HG02938 (cell line): ENCODE data around the gene VSIR.

Experiments
- ATAC-seq: cut with Tn5 transposase; IDR thresholded peaks from one replicate; pipeline ENCODE4 v1.9.1; 2021; ENCODE audit warnings: mild to moderate bottlenecking, moderate library complexity; ENCODE audit not compliant: unreplicated experiment

VSIR gene

DNA sequence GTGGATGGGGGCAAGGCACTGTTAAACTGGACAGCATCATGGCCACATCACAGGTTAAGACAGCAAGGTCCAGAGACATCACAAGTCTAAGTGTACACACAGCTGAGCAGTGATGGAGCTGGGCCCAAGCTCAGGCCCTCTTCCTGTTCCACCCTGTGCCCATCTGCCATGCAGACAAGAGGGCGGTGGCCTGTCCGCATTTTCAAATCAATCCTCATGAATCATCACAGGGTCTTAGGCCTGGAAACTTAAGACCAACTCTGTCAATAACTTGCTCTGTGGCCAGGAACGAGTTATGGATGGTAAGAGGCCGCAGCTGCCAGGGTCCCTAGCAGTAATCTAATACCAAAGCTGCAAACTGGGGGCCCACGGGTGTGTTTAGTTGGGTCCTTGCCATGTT, 56.9 kb downstream of the VSIR start:
- no peak for ATAC-seq

DNA sequence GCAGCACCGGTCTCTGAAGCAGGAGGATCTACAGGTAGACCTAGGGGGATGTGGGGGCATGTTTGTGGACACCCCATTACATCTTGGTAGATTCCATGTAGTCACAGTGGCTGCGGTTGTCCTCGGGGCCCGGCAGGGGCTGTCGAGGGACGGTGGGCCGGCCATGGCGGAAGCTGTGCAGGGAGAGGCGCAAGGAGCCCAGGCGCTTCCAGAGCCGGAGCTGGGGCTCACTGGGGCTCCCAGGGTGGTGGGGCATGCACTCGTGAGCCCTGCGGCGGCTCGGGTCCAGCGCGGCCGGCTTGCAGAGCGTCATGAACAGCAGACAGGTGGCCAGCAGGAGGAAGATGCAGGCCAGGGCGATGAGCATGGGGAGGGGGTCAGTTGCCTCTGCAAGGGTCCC, 57.5 kb downstream of the VSIR start:
- ATAC-seq = no peak

DNA sequence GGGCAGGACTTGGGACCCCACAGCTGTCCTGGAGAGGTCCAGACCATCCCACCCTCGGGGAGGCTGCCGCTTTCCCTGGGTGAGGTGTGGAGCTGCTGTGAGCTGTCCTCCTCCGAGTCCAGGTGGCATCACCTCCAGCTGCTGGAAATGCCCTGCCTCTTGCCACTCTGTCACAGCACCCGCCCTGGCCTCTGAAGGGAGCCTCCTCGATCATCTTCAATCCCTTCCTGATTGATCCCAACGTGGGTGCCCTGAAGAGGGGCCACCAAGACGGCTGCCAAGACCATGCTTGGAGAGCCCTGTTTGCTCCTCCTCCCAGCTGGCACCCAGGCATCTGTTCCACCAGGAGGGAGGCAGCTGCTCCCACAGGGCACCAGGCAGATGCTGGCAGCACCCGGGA, 58.3 kb downstream of the VSIR start:
- ATAC-seq = no peak

GRCh38 chr10:71714592-71714991, 58.7 kb downstream of the VSIR start:
- ATAC-seq = no peak

DNA sequence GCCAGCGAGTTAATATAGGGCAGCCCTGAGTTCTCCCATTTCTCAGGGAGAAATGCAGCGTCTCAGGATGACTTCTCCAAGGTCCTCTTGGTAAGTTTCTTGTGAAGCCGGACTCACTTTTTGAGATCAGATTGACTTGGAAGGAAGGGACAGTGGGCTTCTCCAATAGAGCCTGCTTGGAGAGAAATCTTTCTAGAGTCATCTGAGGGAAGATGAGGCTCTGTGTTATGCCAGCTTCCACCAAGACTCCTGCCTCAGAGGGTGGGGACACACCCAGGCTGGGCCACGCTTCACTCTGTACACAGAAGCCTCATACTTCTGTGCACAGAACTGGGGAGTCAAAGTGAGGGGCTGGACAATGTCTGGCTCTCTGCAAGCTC, 59.3 kb downstream of the VSIR start:
- ATAC-seq = no peak

DNA sequence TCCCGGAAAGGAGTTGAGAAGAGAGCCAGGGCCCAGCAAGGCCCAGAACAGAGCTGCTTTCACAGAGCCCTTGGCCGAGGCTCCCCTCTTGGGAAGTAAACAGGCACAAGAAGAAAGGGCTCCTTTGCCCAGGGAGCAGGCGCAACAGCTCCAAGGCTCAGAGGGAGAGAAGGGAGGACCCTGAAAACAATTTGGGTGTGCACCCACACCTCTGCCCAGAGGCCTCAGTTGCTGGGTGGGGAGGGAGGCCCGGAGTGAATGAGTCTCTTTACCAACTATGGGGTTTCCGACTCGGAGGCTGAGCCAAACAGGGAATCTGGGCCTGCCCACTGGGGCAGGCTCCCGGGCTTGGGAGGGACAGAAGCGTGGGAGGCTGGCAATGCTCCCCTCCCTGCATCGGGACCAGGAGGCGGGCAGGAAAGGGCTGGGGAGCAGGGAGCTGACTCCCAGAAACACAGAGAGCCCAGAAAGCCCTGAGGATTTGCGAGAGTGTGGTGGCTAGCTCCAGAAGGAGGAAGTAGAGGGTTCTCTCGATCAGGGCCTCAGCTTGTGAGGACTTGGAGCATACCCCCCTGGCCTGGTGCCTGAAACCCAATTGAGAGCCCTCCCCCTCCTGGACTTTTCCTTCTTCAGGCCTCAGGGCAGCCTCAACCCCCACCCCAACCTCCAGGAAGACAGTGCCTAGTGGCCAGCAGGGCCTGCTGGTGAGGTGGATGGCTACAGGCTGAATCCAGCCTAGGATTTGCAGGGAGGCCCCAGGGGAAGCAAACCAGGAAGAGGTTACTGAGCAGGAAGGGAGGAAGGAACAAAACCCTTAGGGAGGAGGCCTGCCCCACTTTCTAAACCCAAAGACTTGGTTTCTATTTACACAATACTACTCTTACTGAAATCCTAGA, 59.9 kb downstream of the VSIR start:
- ATAC-seq = no peak

GRCh38 chr10:71712572-71713134, 60.7 kb downstream of the VSIR start:
- no peak for ATAC-seq

DNA sequence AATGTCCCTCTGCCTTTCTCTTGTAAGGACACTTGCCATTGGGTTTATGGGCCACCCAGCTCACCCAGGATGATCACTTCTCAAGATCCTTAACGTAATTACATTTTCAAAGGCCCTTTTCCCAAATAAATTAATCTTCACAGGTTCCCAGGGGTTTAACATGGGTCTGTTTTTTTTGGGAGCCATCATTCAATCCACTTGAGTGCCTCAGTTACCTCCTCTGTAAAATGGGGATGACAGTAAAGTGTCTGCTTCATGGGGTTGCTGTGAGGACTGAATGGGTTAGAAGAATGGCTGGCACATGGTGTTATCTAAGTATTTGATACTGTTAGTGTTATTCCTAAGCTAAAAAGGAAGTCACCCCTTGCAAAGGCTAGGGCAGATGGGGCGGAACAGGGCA, 61.1 kb downstream of the VSIR start:
- ATAC-seq = no peak

DNA sequence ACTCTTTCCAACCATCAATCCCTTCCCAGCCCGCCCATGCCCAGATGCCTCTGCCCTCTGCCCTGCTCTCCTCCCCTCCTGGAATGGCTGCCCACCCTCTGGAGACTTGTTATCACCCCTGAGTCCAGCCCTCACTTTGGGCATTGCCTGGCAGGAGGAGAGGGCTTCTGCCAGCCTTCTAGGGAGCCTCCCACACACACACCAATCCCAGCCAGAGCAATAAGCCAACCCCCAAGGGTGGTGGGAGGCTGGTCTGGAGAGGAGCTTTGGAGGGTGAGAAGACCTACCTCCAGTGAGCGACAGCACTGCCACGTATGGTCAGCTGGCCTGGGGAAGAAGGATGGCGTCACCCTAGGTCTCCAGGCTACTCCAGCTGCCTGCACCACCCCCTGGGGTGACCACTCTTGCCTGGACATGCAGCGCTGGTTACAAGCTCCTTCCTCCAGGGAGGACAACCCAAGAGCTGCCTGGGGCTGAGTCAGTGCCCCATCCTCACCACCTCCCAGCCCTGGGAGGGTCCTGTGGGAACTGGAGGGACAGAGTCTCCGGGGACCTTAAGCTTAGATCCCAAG, 62.2 kb downstream of the VSIR start:
- ATAC-seq = no peak

DNA sequence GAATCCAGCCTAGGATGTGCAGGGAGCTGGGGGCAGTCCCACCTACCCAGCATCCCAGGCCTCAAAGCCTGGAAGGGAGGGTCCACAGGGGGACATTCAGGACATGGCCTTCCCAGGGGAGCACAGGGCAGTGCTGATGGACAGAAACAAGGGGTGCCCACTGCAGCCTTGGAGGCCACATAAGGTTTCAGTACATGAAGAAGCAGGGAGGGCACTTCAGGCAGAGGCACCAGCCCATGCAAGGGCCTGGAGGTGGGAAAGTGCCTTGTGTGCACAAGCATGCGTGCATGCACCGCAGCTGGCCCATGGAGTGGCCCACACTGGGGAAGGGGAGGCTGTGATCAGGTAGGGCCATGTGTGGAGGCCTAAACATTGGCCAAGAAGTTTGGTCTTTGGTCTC, 62.8 kb downstream of the VSIR start:
- no peak for ATAC-seq

DNA sequence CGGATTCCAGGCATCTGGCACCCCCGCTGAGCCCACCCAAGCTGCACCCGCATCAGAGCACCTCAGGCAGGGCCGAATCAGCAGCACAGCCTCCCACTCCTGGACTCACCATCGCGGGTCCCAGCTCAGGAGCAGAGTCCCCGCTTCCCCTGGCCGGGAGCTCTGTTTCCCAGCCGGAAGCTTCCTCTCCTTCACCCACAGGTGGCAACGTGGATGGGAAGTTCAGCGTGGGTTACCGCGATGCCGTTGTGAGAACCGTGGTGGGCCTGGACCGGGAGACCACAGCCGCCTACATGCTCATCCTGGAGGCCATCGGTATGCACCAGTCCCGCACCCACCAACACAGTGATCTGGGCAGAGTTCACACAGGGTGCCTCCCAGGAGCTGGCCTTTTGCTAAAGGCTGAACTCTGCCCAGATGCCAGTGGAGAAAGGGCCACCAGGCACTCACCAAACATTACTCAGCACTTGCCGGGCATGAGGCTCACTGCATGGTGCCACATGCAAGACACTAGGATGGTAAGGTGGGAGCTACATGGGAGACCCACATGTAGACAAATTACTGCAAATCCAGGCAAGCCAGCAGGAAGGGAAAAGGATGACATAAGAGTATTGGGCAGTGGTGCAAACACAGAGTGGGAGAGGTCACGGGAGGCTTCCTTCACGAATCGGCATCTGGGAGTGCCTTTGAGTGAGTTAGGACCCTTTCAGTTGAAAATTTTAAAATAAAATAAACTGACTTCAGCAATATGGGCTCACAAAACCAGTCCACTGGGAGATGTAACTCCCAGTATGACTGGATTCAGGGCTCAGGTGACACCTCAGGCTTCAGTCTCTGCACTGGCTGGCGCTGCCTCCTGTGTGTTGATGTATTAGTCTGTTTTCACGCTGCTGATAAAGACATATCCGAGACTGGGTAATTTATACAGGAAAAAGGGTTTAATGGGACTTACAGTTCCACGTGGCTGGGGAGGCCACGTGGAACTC, 64.1 kb downstream of the VSIR start:
- ATAC-seq = no peak

- ATAC-seq = no peak
Measured at GRCh38 chr10:71708301-71708703, 65.0 kb downstream of the VSIR start.

GRCh38 chr10:71707240-71707789, 66.0 kb downstream of the VSIR start:
- ATAC-seq = no peak

DNA sequence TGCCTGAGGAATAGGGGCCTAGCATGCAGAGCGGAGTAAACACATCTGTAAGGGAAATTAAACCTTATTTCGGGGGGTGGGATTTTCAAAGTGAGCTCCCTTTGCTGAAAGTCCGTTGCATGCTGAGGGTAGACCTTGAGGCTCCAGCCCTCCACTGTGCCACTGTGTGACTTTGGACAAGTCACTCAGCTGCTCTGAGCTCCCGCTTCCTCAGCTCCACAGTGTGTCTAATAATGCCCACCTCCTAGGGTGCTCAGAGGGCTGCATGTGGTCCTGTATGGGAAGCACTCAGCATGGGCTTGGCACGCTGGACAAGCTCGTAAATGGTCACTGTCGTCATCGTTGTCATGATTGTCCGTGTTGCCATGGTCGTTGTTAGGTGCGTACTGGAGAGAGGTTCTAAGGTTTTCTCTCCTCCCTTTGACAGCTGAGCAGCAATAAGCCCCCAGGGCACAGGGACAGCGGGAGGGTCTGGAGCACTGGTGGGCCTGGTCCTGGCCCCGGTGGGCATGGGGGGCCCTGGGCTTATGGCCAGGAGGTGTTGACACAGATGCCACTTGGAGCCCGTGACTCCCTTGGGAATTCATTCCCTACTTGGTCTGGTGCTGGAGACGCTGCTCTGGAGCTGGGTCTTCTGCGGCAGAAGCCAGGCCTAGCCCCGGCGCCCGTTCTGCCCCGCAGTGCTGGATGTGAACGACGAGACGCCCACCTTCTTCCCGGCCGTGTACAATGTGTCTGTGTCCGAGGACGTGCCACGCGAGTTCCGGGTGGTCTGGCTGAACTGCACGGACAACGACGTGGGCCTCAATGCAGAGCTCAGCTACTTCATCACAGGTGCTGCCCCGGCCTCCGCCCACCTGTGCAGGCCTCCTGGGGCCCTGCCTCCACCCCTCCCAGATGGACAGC, 66.9 kb downstream of the VSIR start:
- ATAC-seq = no peak

DNA sequence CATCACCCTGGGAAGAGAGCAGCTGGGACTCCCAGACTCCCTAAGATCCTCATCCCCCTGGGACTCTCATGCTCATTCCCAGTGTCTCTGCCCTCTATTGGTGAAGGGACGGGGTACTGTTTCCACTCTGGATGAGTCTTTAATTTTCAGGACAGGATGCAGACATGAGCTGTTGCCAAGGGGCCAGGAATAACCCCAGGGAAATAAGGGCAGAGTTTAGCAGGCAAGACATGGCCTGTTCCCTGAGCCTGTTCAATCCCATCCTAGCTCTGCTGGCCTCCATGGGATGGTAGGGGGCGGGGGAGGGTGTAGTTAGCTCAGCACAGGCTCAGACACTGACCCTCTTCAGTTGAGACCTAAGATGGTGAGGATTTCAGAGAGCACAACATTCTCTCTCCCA, 67.7 kb downstream of the VSIR start:
- no peak for ATAC-seq

DNA sequence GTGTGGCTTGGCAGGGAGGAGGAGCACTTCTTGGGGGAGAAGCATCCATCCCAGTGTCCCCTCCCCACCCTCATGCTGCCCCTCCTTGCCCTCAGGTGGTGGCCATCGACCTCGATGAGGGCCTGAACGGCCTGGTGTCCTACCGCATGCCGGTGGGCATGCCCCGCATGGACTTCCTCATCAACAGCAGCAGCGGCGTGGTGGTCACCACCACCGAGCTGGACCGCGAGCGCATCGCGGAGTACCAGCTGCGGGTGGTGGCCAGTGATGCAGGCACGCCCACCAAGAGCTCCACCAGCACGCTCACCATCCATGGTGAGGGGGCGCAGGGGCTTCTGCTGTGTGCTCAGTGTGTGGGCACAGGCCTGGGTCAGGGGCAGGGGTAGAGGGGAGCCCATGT, 68.5 kb downstream of the VSIR start:
- ATAC-seq = no peak

DNA sequence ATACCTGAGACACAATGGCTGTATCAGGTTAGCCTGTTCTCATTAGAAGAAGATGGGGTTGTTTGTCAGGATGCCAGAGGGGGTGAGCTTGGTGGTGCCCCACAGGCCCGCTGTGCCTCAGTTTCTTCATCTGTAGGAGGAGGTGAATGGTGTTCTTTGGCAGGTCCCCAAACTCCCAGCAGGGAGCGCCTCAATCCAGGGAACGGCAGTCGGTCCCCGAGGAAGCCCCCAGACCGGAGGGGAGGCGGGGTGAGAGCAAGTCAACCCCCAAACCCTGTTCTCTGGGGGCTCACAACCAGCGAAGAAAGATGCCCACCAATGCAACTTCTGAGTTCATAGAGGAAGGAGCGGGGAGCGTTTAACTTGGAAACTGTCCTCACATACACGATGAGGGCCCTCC, 69.7 kb downstream of the VSIR start:
- no peak for ATAC-seq

DNA sequence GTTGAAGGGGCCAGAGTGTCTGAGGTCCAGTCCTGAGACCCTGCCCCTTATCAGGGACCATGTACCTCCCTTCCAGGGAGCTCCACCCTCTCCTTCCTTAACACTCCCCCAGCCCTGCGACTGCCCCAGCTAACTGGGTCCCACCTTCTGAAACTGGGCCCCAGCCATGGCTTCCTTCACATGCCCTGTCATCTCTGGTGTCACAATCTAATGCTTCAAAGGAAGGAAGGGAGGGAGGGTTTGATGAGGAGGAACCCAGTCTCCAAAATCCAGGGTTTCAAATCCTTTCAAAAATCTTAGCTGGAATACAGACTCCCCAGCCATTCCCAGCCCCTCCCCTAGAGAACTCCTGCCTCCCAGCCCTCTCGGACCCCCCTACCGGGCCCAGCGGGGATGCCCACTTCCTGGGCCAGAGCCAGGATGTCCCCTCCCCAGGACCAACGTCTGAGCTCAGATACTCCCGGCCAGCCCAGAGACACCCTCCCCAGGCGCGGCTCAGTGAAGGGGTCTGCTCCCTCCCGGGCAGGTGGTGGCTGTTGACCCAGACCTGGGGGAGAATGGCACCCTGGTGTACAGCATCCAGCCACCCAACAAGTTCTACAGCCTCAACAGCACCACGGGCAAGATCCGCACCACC, 71.7 kb downstream of the VSIR start:
- no peak for ATAC-seq

GRCh38 chr10:71700731-71701368, 72.5 kb downstream of the VSIR start:
- ATAC-seq = no peak
